Glomerular visceral epithelial cell (primary cell): ENCODE results near the gene MXD1.
"Not testable (repeated sequence)": the region's sequence is repeated elsewhere in the genome, so short reads cannot be mapped to it uniquely, and the experiment has no call there.

Experiments
- DNase-seq: peaks from one replicate; pipeline ENCODE4 v3.0.0-alpha.2; 2016; ENCODE audit errors: extremely low spot score

MXD1 gene, protein sequence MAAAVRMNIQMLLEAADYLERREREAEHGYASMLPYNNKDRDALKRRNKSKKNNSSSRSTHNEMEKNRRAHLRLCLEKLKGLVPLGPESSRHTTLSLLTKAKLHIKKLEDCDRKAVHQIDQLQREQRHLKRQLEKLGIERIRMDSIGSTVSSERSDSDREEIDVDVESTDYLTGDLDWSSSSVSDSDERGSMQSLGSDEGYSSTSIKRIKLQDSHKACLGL

DNA sequence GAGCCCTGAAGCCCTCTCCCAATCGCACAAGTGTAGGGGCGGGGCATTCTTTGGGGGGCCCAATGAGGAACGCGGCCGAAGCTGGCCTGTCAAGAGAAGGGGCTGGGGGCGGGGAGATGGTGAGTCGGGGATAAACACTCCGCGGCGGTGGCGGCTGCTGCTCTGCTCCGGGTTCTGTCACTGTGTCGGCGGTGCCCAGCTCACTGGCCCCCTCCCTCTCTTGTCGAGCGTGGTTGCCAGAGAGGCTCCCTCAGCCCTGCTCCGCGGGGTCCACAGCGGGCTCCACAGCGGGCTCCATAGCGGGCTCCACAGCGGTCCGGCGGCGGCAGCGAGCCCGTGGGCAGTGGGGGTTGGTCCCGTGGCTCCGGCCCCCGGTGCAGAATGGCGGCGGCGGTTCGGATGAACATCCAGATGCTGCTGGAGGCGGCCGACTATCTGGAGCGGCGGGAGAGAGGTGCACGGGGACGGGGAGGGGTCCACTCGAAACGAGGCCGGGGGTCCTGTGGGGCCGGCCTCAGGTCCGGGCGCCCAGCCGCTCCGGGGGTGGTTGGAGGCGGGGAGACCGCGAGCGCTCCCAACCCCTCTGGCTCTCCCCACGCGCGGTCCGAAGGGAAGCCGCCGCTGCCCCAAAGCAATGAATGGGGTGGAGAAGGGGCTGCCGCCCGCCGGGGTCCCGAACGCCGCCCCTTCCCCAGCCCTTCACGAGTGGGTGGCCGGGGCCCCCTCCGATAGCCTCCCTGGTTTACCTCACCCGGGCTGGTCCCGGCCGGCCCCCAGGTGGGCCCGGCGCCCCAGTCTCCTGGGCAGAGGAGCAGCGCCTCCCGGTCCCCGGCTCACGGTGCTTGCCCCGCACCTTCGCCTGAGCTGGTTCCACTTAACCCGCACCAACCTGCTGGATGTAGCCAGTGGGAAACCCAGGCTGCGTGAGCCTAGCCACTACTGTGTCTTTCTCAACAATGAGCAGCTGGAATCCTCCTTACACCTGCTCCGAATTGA is at the start of gene MXD1:
TSS of gene MXD1 (plus strand) at position 160 of the 996 bp plus-strand sequence. CDS start at position 382, 222 bp downstream.
- DNase-seq: no peak

DNA sequence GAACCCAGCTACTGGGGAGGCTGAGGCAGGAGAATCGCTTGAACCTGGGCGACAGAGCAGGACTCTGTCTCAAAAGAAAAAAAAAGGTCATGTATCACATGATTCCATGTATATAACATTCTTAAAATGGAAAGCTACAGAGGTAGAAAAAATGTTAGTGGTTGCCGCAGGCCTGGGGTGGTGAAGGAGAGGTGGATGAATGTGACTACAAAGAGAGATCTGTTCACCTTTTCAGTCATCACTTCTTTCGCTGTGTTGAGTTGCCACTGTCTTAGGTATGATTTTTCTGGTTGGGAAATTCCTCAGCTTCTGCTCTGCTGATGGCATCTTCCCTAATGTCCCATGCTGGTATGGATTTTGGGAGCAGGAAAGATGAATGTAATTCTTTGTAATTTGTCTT is 26.5 kb upstream of the MXD1 start:
- no peak for DNase-seq

DNA sequence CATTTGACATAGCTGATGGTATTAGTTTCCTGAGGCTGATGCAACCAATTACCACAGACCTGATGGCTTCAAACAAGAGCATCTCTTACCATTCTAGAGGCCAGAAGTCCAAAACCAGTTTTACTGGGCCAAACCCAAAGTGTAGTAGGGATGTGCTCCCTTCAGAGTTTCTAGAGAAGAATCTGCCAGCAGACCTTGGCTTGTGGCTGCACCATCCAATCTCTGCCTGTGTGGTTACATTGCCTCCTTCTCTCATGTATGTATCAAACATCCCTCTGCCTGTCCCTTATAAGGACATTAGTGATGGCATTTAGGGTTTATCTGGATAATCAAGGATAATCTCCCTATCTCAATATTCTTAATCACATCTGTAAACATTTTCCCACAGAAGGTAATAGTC is 25.6 kb upstream of the MXD1 start:
- DNase-seq: no peak

DNA sequence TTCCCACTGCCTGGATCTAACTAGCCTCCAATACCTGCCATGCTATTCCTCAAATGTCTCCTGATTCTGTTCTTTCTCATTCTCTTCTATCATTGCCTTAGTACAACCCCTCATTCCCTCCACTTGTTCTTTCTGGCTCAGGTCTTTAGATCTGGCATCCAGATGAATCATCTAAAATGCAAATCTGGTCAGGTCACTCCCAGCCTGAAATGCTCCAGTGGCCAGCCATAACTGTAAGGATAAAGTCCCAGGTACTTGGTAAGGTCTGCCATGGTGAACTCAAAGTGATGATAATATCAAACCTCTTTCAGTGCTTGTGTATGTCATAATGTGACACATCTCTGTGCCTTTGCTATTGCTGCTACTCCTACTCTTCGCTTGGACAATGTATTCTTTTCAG is 24.0 kb upstream of the MXD1 start:
- DNase-seq: peak; percentile 15

DNA sequence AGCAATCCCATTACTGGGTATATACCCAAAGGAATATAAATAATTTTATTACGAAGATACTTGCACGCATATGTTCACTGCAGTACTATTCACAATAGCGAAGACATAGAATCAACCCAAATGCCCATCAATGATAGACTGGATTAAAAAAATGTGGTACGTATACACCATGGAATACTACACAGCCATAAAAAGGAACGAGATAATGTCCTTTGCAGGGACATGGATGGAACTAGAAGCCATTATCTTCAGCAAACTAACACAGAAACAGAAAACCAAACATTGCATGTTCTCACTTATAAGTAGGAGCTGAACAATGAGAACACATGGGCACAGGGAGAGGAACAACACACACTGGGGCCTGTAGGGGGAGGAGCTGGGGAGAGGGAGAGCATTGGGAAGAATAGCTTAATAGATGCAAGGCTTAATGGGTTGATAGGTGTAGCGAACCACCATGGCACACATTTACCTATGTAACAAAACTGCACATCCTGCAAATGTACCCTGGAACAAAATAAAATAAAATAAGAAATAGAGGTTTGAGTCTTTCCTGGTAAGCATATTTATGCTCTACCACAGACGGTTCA is 22.0 kb upstream of the MXD1 start:
- DNase-seq: not testable (repeated sequence)

DNA sequence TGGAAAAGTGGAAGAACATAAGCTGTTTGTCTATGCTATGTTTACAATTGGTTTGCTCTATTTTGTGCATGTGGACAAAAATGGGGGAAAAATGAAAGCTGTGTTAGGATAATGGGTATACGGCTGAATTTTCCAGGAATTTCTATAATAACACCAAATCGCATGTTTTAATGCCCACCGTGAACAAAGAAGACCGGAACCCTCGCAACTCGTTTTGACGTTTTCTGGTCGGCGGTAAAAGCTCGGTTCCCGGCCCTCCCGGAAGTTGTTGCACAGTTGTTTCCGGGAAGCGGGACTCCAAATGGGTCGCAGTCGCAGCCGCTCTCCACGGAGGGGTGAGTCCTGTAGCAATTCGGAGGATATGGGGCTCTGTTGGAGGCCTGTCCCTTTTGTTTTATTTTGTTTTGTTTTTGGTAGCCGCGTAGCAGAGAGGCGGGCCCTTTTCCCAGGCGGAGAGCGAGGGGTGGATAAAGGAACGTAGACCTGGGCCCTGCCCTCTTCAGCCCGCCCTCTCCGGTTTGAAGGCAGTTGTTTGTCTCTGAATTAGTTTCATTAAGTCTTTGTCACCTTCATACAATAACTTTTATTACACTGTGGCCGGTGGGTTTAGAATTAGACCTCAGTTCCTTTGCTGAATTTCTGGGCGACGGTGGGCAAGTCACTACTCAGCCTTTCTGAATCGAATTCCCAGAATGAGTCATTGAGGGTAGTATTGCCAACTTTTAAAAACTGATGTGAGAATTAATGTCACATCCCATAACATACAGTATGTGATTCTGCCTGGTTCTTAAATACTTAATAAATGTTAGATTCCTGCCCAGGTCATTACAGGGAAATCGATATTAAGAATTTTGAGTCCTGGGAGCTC is 21.0 kb upstream of the MXD1 start, which contains the start of gene SNRNP27:
TSS of gene SNRNP27 (plus strand) at position 273 of the 868 bp plus-strand sequence. CDS start at position 302, 29 bp downstream.
- DNase-seq: peak; percentile 73

DNA sequence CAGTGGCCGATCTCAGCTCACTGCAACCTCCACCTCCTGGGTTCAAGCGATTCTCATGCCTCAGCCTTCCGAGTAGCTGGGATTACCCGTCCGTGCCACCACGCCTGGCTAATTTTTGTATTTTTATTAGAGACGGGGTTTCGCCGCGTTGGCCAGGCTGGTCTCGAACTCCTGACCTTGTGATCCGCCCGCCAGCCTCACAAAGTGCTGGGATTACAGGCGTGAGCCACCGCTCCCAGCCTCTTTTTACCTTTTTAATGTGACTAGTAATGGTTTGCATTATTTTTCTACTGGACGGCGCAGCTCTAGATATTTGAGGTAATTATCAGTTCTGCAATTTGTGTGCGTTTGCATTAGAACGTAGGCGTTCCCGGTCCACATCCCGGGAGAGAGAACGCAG is 20.2 kb upstream of the MXD1 start:
- not testable (repeated sequence) for DNase-seq

DNA sequence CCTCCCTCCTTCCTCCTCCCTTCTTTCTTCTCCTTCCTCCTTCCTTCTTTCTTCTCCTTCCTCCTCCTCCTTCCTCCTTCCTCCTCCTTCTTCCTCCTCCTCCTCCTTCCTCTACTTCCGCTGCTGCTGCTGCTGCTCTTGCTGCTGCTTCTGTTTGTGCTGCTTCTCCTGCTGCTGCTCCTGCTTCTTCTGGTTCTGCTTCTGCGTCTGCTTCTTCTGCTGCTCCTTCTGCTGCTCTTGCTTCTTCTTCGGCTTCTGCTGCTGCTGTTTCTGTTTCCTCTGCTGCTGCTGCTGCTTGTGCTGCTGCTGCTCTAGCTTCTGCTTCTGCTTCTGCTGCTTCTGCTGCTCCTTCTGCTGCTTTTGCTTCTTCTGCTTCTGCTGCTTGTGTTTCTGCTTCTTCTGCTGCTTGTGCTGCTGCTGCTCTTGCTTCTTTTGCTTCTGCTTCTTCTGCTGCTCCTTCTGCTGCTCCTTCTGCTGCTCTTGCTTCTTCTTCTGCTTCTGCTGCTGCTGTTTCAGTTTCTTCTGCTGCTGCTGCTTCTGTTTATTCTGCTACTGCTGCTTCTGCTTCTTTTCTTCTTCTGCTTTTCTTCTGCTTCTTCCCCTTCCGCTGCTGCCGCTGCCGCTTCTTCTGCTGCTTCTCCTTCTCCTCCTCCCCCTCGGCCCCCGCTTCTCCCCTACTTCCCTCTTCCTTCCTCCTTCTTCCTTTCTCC is 12.5 kb upstream of the MXD1 start:
- no peak for DNase-seq

DNA sequence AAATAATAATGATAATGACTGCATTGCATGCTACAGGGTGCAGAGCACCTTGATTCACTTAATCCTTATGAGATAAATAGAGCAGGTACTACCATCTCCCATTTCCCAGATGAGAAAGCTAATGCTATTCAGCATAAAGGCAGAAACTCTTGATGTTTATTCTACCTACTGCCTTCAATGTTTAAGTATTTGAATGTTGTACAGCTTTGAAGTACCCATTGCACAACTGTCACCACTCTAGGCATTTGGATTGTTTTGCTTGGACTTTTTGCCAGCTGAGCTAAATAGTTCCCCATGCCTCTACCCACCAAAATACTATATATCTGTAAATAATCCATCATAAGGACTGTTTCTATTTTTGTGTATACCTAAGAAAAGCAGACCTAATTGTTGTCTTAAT is 7.7 kb upstream of the MXD1 start:
- DNase-seq: no peak

DNA sequence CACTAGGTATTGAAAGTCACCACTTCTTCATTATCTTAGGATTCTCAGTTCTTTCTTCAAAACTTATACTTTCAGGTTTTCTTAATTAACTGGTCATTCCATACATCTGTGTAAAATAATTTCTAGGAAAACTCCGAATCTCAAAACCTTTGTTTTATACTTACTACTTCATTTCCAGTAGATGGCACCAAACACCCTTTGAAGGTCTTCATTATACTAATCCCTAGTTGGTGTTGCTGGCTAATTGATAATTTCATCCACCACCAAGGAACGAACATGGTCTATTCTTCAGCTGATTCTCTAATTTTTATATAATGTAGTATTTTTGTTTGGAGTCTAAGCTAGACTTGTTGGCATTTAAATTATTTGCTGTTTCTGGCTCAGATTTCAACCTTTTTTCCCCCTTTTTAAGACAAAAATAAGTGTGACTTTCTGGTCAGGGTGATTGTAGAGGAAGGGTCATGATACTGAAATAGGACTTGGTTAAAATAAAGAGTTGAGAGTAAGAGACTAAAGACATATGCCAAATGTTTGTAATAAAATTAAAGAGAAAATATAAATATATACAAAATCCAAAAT is 2.8 kb upstream of the MXD1 start:
- DNase-seq: peak; percentile 39

DNA sequence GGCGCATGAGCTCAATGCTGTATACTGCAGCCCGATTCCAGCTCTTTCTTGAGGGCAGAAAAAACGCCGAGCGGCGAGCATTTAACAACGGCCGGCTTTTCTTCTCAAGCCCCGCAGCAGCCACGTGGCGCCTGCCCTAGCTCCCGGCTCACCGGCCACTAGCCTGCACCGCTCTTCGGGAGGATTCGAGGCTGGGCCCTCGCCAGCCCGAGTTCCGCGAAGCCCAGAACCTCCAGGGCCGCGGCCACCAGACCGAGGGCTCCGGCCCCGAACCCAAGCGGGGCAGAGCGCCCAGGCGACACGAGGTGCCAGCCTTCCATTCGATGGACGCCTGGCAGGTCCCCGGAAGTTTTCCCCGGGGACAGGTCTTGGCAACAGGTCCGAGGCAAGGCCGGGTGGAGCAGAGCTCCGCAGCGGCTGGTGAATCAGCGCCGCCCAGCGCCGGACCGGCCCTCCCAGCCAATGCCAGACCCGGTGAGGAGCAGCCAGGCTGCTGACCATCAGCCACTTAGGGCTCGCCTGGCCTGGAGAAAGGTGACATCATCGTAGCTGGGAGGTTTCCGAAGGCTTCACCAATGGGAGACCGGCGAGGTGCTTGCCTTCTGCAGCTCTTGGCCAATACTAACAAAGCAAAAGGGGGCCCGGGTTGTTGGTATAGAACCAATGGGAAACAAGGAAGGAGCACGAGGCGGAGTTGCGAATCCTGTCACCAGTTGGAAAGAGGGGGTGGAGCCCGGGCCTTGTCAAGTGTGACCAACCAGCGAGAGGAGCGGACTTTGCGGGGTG is 552 bp upstream of the MXD1 start:
- peak; percentile 100 for DNase-seq

DNA sequence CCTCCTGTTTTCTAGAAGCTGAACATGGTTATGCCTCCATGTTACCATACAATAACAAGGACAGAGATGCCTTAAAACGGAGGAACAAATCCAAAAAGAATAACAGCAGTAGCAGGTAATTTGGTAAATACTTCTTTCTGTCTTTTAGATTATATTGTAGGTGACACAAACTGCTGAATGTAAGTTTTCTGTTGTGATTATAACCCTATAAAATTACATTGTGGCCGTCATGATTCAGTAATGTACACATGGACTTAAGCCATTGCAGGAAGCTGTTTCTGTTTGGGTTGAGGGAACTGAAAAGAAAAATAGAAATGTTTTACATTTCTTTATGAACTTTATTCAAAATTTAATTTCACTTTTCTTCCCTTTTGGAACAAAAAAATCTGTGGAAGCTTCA is 1.2 kb downstream of the MXD1 start:
- no peak for DNase-seq

DNA sequence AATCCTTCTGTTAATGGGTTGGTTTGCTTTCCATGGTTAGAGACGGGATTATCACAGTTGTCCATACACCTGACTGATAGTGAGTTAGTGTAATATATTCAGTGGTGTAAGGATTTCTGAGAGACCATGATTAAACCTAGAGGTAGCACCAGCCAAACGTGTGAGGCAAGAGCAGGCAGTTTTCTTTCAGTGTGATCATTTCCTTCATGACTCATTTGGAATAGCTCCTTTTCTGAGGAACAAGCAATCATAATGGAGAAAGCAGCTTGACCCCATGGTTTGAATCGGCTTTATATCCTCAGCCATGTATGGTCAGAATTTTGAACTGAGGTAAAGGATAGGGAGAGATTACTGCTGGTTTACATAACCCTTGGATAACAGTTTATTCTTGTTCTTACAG is 2.9 kb downstream of the MXD1 start:
- peak; percentile 50 for DNase-seq

DNA sequence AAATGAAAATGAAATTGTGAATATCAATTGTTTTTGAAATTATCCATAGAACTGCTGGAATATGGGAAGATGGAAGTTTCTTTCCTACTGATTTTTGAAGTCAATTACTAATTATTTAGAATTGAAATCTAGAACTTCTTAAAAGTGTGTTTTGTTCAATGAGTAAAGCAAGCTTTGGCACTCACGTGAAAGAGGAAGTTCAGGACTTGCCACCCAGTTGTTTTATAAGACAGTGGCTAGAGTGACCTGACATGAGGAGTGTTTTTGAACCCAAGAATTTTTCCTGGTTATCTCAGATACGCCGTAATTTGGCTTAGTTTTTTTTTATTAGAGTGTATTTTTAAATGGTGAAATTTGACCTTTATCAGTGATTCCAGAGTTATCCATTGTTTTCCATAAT is 3.5 kb downstream of the MXD1 start:
- DNase-seq: no peak

DNA sequence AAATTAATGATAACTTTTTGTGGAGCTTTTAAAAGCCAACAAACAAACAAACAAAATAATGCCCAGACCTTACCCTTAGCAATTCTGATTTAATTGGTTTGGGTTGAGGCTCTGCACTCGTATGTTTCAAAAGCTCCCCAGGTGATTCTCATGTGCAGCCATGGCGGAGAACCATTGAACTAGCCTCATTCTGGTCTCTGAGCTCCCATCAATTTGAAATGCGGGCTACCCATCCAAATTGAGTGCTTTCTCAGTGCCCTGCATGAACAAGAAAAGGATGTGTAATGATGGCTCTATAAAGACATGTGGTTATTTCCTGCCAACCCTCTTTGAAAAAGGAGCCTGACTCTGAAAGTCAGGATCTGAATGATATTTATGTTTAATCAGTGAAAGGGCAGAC is 8.2 kb downstream of the MXD1 start:
- DNase-seq: no peak

DNA sequence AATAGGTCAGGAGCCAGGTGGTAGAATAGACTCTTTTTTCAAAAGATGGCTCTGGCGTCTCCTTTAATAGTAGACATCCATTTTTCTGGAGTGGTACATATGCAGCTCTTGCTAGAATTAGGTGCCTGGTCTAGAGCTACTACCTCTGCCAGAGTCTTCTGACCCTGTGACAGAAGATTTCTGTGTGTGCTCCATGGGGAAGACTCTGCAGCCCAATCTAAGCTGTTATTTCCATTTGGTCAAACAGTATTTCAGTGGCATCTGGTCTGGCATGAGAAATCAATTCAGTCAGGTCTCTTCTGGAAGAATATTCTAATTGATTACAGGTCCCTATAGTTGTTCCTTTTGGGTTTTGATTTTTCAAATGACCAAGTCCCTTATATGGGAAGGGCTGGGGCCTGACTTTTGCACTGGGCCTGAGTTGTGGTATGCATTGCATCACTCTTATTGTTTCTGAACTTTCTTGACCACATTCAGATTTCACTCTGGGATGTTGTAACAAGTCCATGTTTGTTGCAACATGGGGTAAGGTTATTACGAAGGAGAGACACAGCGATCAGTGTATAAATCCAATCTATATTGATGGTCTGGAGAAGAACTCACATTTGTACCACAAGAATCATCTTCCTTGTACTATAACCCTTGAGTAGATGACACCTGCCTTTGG is 12.1 kb downstream of the MXD1 start:
- DNase-seq: no peak

DNA sequence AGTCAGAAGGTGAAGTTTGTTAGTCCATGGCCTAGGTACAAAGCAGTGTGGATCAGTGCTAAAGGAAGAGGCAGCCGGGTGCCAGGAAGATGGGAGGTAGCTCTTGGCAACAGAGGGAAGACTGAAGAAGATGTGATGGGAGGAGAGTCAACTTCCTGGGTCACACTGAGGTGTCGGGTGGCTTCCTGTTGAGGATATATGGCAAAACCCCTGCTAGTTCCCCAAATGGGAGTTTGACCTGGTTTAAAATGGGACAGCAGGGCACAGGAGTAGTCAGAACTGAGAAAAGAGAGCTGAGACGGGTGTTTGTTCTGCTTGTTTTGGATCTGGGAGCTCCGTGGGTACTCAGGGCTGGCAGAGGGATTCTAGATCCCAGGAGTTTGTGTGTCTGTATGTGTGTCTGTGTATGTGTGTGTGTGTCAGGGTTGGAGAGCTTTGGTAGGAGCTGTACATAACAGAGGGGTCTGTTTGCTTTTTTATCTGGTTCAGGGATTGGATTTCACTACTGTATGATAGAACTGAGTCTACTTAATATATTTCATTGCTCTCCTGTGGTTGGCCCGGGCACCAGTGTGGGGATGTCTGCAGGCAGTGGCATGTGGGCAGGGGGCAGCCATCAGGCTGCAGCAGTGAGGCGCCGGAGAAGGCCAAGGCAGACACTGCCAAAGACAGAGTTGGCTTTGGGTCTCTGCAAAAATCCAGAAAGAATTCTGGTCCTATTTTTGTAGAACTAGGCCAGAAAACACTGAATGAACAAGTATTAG is 17.1 kb downstream of the MXD1 start:
- no peak for DNase-seq

DNA sequence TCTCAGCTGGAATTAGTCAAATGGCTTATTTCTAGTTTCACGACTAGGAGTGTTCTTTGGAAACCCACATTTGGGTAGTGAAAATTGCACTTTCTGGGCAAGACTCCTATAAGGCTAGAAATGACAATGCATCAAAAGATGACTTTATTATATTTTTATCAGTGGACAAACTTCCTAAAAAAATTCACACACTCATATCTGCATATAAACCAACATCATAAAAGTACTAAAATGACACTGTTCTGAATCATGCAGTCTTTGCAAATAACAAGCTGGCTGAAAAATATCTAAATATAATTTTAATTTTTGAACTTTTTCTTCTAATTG is 17.6 kb downstream of the MXD1 start:
- DNase-seq: no peak
